ENCODE results near the gene RAPGEF6. TPM values are rescaled to one million over a fixed set of nuclear protein-coding genes. Genes with fewer than 3 reads are reported as not detected.

Gene RAPGEF6, protein sequence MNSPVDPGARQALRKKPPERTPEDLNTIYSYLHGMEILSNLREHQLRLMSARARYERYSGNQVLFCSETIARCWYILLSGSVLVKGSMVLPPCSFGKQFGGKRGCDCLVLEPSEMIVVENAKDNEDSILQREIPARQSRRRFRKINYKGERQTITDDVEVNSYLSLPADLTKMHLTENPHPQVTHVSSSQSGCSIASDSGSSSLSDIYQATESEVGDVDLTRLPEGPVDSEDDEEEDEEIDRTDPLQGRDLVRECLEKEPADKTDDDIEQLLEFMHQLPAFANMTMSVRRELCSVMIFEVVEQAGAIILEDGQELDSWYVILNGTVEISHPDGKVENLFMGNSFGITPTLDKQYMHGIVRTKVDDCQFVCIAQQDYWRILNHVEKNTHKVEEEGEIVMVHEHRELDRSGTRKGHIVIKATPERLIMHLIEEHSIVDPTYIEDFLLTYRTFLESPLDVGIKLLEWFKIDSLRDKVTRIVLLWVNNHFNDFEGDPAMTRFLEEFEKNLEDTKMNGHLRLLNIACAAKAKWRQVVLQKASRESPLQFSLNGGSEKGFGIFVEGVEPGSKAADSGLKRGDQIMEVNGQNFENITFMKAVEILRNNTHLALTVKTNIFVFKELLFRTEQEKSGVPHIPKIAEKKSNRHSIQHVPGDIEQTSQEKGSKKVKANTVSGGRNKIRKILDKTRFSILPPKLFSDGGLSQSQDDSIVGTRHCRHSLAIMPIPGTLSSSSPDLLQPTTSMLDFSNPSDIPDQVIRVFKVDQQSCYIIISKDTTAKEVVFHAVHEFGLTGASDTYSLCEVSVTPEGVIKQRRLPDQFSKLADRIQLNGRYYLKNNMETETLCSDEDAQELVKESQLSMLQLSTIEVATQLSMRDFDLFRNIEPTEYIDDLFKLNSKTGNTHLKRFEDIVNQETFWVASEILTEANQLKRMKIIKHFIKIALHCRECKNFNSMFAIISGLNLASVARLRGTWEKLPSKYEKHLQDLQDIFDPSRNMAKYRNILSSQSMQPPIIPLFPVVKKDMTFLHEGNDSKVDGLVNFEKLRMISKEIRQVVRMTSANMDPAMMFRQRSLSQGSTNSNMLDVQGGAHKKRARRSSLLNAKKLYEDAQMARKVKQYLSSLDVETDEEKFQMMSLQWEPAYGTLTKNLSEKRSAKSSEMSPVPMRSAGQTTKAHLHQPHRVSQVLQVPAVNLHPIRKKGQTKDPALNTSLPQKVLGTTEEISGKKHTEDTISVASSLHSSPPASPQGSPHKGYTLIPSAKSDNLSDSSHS (N-terminal part only)
- total RNA-seq, result 28.4 and 29.1 TPM in 2 replicates
- long read RNA-seq, partial matches to known transcripts, result 15 of 18 reads
- long read RNA-seq, other reads (novel, unspliced or antisense), result 3 of 18 reads

DNA sequence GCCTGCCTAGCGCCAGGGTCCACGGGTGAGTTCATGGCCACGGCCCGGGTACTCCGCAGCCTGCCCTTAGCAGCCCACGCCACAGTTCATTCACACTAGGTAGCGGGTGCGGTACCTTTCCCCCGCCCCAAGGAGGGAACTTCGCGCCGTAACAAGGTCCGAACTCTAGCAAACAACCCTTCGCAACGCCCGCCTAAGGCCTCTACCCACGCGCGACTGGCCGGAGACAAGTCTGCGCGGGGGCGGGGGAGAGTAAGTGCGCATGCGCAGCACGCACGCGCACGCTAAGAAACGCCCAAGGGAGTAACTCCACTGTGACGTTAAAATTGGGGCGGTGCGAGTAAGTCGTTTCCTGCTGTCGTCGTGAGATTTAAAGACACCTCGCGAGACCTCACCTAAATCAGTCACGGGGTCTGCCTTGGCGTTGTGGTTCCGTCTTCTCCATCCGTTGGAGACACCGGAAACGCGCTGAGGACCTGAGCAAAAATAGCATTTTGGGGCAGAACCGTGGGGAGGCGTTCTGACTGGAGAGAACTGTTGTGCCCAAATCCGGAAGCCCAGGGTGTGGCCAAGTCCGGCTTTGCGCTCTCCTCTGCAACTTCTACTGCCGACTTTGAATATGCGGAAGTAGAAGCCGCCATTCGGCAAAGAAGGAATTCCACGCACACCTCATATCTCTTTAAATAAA lies at the start of gene RAPGEF6:
Gene RAPGEF6 (minus strand): TSS at position 234 of the 688 bp plus-strand sequence. CDS start 199 bp downstream, at position 35.
- H3K27ac Mint-ChIP-seq, result peak within 1 kb of the TSS; percentile 99
- TF ChIP-seq, protein P1, sequence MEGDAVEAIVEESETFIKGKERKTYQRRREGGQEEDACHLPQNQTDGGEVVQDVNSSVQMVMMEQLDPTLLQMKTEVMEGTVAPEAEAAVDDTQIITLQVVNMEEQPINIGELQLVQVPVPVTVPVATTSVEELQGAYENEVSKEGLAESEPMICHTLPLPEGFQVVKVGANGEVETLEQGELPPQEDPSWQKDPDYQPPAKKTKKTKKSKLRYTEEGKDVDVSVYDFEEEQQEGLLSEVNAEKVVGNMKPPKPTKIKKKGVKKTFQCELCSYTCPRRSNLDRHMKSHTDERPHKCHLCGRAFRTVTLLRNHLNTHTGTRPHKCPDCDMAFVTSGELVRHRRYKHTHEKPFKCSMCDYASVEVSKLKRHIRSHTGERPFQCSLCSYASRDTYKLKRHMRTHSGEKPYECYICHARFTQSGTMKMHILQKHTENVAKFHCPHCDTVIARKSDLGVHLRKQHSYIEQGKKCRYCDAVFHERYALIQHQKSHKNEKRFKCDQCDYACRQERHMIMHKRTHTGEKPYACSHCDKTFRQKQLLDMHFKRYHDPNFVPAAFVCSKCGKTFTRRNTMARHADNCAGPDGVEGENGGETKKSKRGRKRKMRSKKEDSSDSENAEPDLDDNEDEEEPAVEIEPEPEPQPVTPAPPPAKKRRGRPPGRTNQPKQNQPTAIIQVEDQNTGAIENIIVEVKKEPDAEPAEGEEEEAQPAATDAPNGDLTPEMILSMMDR (IDR thresholded peaks at IDR 0.05; ENCODE audit: unreplicated experiment), result no peak
- no peaks in the 10 kb centered on the region for H3K9me3 Mint-ChIP-seq (ENCODE audit: low read depth)
- H3K4me1 Mint-ChIP-seq (ENCODE audit: low read depth), result peaks cover 21% of the 10 kb centered on the region
- H3K4me3 Mint-ChIP-seq (ENCODE audit: low read depth), result peak within 1 kb of the TSS; percentile 94
- DNase-seq (ENCODE audit: low spot score, unreplicated experiment), result peak; percentile 86
- H3K36me3 Mint-ChIP-seq (ENCODE audit: insufficient read depth), result no peaks in the 10 kb centered on the region
- H3K27me3 Mint-ChIP-seq, result no peaks in the 10 kb centered on the region

DNA sequence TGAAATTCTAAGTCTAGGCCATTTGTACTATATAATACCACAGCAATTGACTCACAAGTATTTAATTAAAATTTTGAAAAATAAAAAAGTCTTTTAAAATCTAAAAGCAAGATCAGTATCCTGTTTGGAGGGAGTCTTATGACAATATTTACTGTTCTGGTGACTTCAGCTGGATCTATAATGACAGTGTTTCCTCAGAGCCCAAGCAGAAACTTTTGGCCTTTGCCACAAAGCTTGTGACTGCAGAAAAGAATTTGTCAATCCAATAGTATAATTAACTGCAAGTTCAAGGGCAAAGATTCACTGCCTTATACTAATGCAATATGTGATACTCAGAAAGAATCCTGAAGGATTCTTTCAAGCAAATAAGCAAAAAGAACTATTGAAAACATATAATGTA lies 49.6 kb upstream of the RAPGEF6 start:
- H3K9me3 Mint-ChIP-seq (ENCODE audit: low read depth), result no peaks in the 10 kb centered on the region
- H3K36me3 Mint-ChIP-seq (ENCODE audit: insufficient read depth), result peaks cover 11% of the 10 kb centered on the region
- H3K27ac Mint-ChIP-seq, result no peak overlapping the region
- no peak overlapping the region for H3K4me3 Mint-ChIP-seq (ENCODE audit: low read depth)
- TF ChIP-seq, protein P1 (IDR thresholded peaks at IDR 0.05; ENCODE audit: unreplicated experiment), result no peak
- no peak for DNase-seq (ENCODE audit: low spot score, unreplicated experiment)
- no peaks in the 10 kb centered on the region for H3K27me3 Mint-ChIP-seq
- H3K4me1 Mint-ChIP-seq (ENCODE audit: low read depth), result peaks cover 3% of the 10 kb centered on the region

GRCh38 chr5:131684051-131684450 lies 49.0 kb upstream of the RAPGEF6 start:
- Mint-ChIP-seq H3K27ac (no peak overlapping the region), H3K4me3 (ENCODE audit: low read depth) (no peak overlapping the region), H3K4me1 (ENCODE audit: low read depth) (peaks cover 3% of the 10 kb centered on the region), H3K36me3 (ENCODE audit: insufficient read depth) (peaks cover 10% of the 10 kb centered on the region), H3K27me3 (no peaks in the 10 kb centered on the region), H3K9me3 (ENCODE audit: low read depth) (no peaks in the 10 kb centered on the region)
- no peak for DNase-seq (ENCODE audit: low spot score, unreplicated experiment)
- TF ChIP-seq, protein P1 (IDR thresholded peaks at IDR 0.05; ENCODE audit: unreplicated experiment), result no peak

GRCh38 chr5:131682826-131683225 lies 47.8 kb upstream of the RAPGEF6 start:
- no peak overlapping the region for H3K4me3 Mint-ChIP-seq (ENCODE audit: low read depth)
- peaks cover 3% of the 10 kb centered on the region for H3K4me1 Mint-ChIP-seq (ENCODE audit: low read depth)
- no peaks in the 10 kb centered on the region for H3K9me3 Mint-ChIP-seq (ENCODE audit: low read depth)
- peak overlapping the region; percentile 64 for H3K27ac Mint-ChIP-seq
- H3K27me3 Mint-ChIP-seq, result no peaks in the 10 kb centered on the region
- TF ChIP-seq, protein P1 (IDR thresholded peaks at IDR 0.05; ENCODE audit: unreplicated experiment), result no peak
- no peak for DNase-seq (ENCODE audit: low spot score, unreplicated experiment)
- H3K36me3 Mint-ChIP-seq (ENCODE audit: insufficient read depth), result peaks cover 12% of the 10 kb centered on the region
